ENCODE measurements around the gene NAV2. TPM values are rescaled to one million over a fixed set of nuclear protein-coding genes. Genes with fewer than 3 reads are reported as not detected.

Gene NAV2
- total and polyA plus RNA-seq, 2 experiments from 2014 or later: 26.0 to 45.0 TPM

GRCh38 chr11:19864141-19865140, 151.8 kb downstream of the NAV2 start:
- Histone ChIP-seq H2AFZ (no peak overlapping the region), H3K27ac (ENCODE audit: low read depth) (0 out of 2 replicates have a peak overlapping the region, but pooled peaks have one; percentile 16), H3K36me3 (ENCODE audit: insufficient read depth) (no peaks in the 10 kb centered on the region), H4K20me1 (replicated peaks; ENCODE audit: insufficient read depth) (no peaks in the 10 kb centered on the region), H3K79me2 (replicated peaks; ENCODE audit: insufficient read depth) (peaks cover 26% of the 10 kb centered on the region), H3K9me2 (ENCODE audit: insufficient read depth) (peaks cover 13% of the 10 kb centered on the region), H3K4me3 (no peak overlapping the region), H3K4me2 (0 out of 2 replicates have a peak overlapping the region, but pooled peaks have one; percentile 5), H3K27me3 (ENCODE audit: insufficient read depth) (no peaks in the 10 kb centered on the region), H3K4me1 (ENCODE audit: insufficient read depth) (peaks cover 40% of the 10 kb centered on the region), H3F3A (replicated peaks; ENCODE audit: low read depth) (peaks cover 2% of the 10 kb centered on the region)
- ATAC-seq (peak; percentile 60), DNase-seq (ENCODE audit: low spot score) (peak; percentile 43)
- Mint-ChIP-seq H3K4me3 (no peak overlapping the region), H3K9me3 (peaks cover 4% of the 10 kb centered on the region; the same call in 1 of the 3 replicates), H3K36me3 (ENCODE audit: low read depth) (peaks cover 22% of the 10 kb centered on the region; the same call in 2 of the 3 replicates), H3K4me1 (peaks cover 52% of the 10 kb centered on the region), H3K27ac (0 out of 2 replicates have a peak overlapping the region, but pooled peaks have one; percentile 29), H3K27me3 (ENCODE audit: insufficient read depth, low read depth, poor library complexity) (no peaks in the 10 kb centered on the region)
- TF ChIP-seq NANOG (IDR thresholded peaks at IDR 0.05; ENCODE audit: borderline replicate concordance) (no peak), EZH2phosphoT487 (IDR thresholded peaks at IDR 0.05; ENCODE audit: unreplicated experiment) (no peak), POLR2AphosphoS5 (IDR thresholded peaks at IDR 0.05; ENCODE audit: low read depth) (no peak), CTCF (conservative IDR thresholded peaks at IDR 0.05; ENCODE audit: low read depth in 2 of 2) (no peak), STAT1 (IDR thresholded peaks at IDR 0.05; ENCODE audit: unreplicated experiment) (no peak), ETS1 (IDR thresholded peaks at IDR 0.05) (no peak), REST (IDR thresholded peaks at IDR 0.05; ENCODE audit: unreplicated experiment) (no peak), EZH2 (IDR thresholded peaks at IDR 0.05; ENCODE audit: low read depth, unreplicated experiment) (no peak), ZNF331 (CRISPR knock-in tag; IDR thresholded peaks at IDR 0.05; ENCODE audit: low read depth) (no peak), ZNF114 (CRISPR knock-in tag; IDR thresholded peaks at IDR 0.05) (no peak), CREB1 (CRISPR knock-in tag; IDR thresholded peaks at IDR 0.05; ENCODE audit: low read depth) (no peak), ZNF462 (CRISPR knock-in tag; IDR thresholded peaks at IDR 0.05) (no peak)

Measured in GM23338 (cell line).